ENCODE measurements around the gene SLC39A8. TPM values are rescaled to one million over a fixed set of nuclear protein-coding genes. Genes with fewer than 3 reads are reported as not detected.

SLC39A8 gene
- polyA plus RNA-seq, 1 donor from 2014 or later: 0.53 TPM

DNA sequence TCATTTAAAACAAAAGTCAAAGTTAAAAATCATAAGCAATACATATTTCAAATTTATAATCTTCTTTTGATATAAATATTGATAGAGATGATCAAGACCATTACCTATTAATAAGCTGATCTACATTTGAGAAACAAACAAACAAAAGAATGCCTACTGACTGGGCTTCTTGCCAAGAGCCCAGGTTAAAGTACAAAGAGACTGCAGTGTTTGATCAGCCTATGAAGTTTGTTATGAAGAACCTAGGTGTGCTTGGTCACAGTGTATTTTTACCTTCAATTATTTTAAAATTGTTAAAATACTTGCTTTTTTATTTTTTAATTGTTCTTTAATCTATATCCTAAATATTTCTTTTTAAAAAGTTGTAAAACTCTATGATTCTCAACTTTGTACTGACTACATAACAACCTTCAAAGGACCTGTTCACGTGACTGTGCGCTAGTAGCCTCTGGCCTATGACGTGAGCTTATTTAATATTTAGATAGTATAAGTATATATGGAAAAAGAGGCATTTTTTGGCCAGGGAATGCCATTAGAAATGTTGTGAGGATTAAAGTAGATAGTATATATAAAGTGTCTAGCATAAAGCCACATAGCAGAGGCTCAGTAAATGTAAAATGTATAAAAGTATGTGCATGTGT lies 11.4 kb upstream of the SLC39A8 start:
- no peaks in the 10 kb centered on the region for H3K9me3 ChIP-seq (ENCODE audit: low read length)
- H3K27me3 ChIP-seq (ENCODE audit: insufficient read depth, low read depth, low read length): no peaks in the 10 kb centered on the region
- no peak for TF ChIP-seq RAD21 (conservative IDR thresholded peaks at IDR 0.05)
- TF ChIP-seq, protein P1, sequence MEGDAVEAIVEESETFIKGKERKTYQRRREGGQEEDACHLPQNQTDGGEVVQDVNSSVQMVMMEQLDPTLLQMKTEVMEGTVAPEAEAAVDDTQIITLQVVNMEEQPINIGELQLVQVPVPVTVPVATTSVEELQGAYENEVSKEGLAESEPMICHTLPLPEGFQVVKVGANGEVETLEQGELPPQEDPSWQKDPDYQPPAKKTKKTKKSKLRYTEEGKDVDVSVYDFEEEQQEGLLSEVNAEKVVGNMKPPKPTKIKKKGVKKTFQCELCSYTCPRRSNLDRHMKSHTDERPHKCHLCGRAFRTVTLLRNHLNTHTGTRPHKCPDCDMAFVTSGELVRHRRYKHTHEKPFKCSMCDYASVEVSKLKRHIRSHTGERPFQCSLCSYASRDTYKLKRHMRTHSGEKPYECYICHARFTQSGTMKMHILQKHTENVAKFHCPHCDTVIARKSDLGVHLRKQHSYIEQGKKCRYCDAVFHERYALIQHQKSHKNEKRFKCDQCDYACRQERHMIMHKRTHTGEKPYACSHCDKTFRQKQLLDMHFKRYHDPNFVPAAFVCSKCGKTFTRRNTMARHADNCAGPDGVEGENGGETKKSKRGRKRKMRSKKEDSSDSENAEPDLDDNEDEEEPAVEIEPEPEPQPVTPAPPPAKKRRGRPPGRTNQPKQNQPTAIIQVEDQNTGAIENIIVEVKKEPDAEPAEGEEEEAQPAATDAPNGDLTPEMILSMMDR (IDR thresholded peaks at IDR 0.05; ENCODE audit: poor library complexity, severe bottlenecking): no peak
- H4K20me1 ChIP-seq (ENCODE audit: insufficient read depth): no peaks in the 10 kb centered on the region
- H3K4me2 ChIP-seq (ENCODE audit: low read length): no peak overlapping the region
- H2AFZ ChIP-seq (ENCODE audit: low read depth, low read length): no peak overlapping the region
- H3K4me3 ChIP-seq (ENCODE audit: low read length): no peak overlapping the region
- no peak overlapping the region for H3K27ac ChIP-seq (ENCODE audit: low read length)
- H3K79me2 ChIP-seq (replicated peaks; ENCODE audit: insufficient read depth, low read length): no peaks in the 10 kb centered on the region
- H3K36me3 ChIP-seq (ENCODE audit: insufficient read depth, low read length): no peaks in the 10 kb centered on the region
- no peak overlapping the region for H3K9ac ChIP-seq (ENCODE audit: low read length)
- H3F3A ChIP-seq (ENCODE audit: insufficient read depth, low read length, poor library complexity, severe bottlenecking): no peaks in the 10 kb centered on the region
- no peaks in the 10 kb centered on the region for H3K9me2 ChIP-seq (ENCODE audit: insufficient read depth, low read length)

GRCh38 chr4:102355748-102356147 lies 10.5 kb upstream of the SLC39A8 start:
- Histone ChIP-seq H3K4me3 (ENCODE audit: low read length) (no peak overlapping the region), H3K27me3 (ENCODE audit: insufficient read depth, low read depth, low read length) (no peaks in the 10 kb centered on the region)

GRCh38 chr4:102354671-102355454 lies 9.6 kb upstream of the SLC39A8 start:
- Histone ChIP-seq H4K20me1 (ENCODE audit: insufficient read depth) (no peaks in the 10 kb centered on the region), H3K36me3 (ENCODE audit: insufficient read depth, low read length) (no peaks in the 10 kb centered on the region), H3K9me2 (ENCODE audit: insufficient read depth, low read length) (no peaks in the 10 kb centered on the region), H3F3A (ENCODE audit: insufficient read depth, low read length, poor library complexity, severe bottlenecking) (no peaks in the 10 kb centered on the region), H3K4me2 (ENCODE audit: low read length) (no peak overlapping the region), H3K79me2 (replicated peaks; ENCODE audit: insufficient read depth, low read length) (no peaks in the 10 kb centered on the region), H3K27ac (ENCODE audit: low read length) (no peak overlapping the region), H3K9ac (ENCODE audit: low read length) (no peak overlapping the region), H3K9me3 (ENCODE audit: low read length) (no peaks in the 10 kb centered on the region), H2AFZ (ENCODE audit: low read depth, low read length) (no peak overlapping the region), H3K27me3 (ENCODE audit: insufficient read depth, low read depth, low read length) (no peaks in the 10 kb centered on the region), H3K4me3 (ENCODE audit: low read length) (no peak overlapping the region)
- TF ChIP-seq EZH2 (IDR thresholded peaks at IDR 0.05; ENCODE audit: borderline replicate concordance, insufficient read depth, low read length, poor library complexity, severe bottlenecking) (no peak), TAF1 (IDR thresholded peaks at IDR 0.05; ENCODE audit: low read depth) (no peak), MXI1 (conservative IDR thresholded peaks at IDR 0.05; ENCODE audit: poor library complexity, severe bottlenecking) (no peak), EP300 (conservative IDR thresholded peaks at IDR 0.05; ENCODE audit: poor library complexity, severe bottlenecking) (no peak), RAD21 (conservative IDR thresholded peaks at IDR 0.05) (no peak), SMC3 (conservative IDR thresholded peaks at IDR 0.05; ENCODE audit: poor library complexity) (no peak)
- TF ChIP-seq, protein P2, sequence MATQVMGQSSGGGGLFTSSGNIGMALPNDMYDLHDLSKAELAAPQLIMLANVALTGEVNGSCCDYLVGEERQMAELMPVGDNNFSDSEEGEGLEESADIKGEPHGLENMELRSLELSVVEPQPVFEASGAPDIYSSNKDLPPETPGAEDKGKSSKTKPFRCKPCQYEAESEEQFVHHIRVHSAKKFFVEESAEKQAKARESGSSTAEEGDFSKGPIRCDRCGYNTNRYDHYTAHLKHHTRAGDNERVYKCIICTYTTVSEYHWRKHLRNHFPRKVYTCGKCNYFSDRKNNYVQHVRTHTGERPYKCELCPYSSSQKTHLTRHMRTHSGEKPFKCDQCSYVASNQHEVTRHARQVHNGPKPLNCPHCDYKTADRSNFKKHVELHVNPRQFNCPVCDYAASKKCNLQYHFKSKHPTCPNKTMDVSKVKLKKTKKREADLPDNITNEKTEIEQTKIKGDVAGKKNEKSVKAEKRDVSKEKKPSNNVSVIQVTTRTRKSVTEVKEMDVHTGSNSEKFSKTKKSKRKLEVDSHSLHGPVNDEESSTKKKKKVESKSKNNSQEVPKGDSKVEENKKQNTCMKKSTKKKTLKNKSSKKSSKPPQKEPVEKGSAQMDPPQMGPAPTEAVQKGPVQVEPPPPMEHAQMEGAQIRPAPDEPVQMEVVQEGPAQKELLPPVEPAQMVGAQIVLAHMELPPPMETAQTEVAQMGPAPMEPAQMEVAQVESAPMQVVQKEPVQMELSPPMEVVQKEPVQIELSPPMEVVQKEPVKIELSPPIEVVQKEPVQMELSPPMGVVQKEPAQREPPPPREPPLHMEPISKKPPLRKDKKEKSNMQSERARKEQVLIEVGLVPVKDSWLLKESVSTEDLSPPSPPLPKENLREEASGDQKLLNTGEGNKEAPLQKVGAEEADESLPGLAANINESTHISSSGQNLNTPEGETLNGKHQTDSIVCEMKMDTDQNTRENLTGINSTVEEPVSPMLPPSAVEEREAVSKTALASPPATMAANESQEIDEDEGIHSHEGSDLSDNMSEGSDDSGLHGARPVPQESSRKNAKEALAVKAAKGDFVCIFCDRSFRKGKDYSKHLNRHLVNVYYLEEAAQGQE (IDR thresholded peaks at IDR 0.05; ENCODE audit: borderline replicate concordance): no peak
- TF ChIP-seq, protein P1 (IDR thresholded peaks at IDR 0.05; ENCODE audit: poor library complexity, severe bottlenecking): no peak

More at GRCh38 chr4:102355748-102356147, 10.5 kb upstream of the SLC39A8 start:
- H3K9me3 ChIP-seq (ENCODE audit: low read length): no peaks in the 10 kb centered on the region
- H3K9ac ChIP-seq (ENCODE audit: low read length): no peak overlapping the region
- H3K36me3 ChIP-seq (ENCODE audit: insufficient read depth, low read length): no peaks in the 10 kb centered on the region
- H3K79me2 ChIP-seq (replicated peaks; ENCODE audit: insufficient read depth, low read length): no peaks in the 10 kb centered on the region
- no peaks in the 10 kb centered on the region for H3F3A ChIP-seq (ENCODE audit: insufficient read depth, low read length, poor library complexity, severe bottlenecking)
- no peak overlapping the region for H3K27ac ChIP-seq (ENCODE audit: low read length)
- no peak overlapping the region for H3K4me2 ChIP-seq (ENCODE audit: low read length)
- no peak overlapping the region for H2AFZ ChIP-seq (ENCODE audit: low read depth, low read length)
- H4K20me1 ChIP-seq (ENCODE audit: insufficient read depth): no peaks in the 10 kb centered on the region
- H3K9me2 ChIP-seq (ENCODE audit: insufficient read depth, low read length): no peaks in the 10 kb centered on the region
- TF ChIP-seq POLR2AphosphoS5 (IDR thresholded peaks at IDR 0.05) (no peak), EZH2 (IDR thresholded peaks at IDR 0.05; ENCODE audit: borderline replicate concordance, insufficient read depth, low read length, poor library complexity, severe bottlenecking) (no peak), RAD21 (conservative IDR thresholded peaks at IDR 0.05) (no peak)
- TF ChIP-seq, protein P1 (IDR thresholded peaks at IDR 0.05; ENCODE audit: poor library complexity, severe bottlenecking): no peak

All from neural cell (in vitro differentiated cells).